Epithelial cell of esophagus (primary cell): ENCODE measurements around the gene CNTNAP2.
A peak's percentile ranks its signal among the peaks of the same experiment; 100 is the strongest.

Experiments used
- DNase-seq: peaks from one replicate; pipeline ENCODE4 v3.0.0; 2010; ENCODE audit warnings: low read depth
- H3K4me3 ChIP-seq: 2 replicates; pipeline ENCODE4 v1.5.1; 2011; ENCODE audit warnings: mild to moderate bottlenecking, low read length, control low read depth
- CTCF ChIP-seq: IDR thresholded peaks from 2 replicates; pipeline ENCODE4 v1.5.1; 2011; ENCODE audit warnings: low read depth, mild to moderate bottlenecking, low read length, control low read depth, inconsistent platforms; ENCODE audit not compliant: insufficient read depth; ENCODE audit errors: missing control alignments

Gene CNTNAP2

GRCh38 chr7:147478796-147479195 is 1362.2 kb downstream of the CNTNAP2 start:
- DNase-seq, result no peak
- H3K4me3 ChIP-seq, result no peak overlapping the region
- no peak for TF ChIP-seq CTCF

GRCh38 chr7:147483634-147484292 is 1367.2 kb downstream of the CNTNAP2 start:
- no peak overlapping the region for H3K4me3 ChIP-seq
- TF ChIP-seq CTCF, result no peak
- DNase-seq, result no peak

- DNase-seq, result no peak
- no peak for TF ChIP-seq CTCF
- H3K4me3 ChIP-seq, result no peak overlapping the region
Observed at GRCh38 chr7:147485660-147486210, 1369.1 kb downstream of the CNTNAP2 start.

- DNase-seq, result peak; percentile 60
- no peak for TF ChIP-seq CTCF
Observed at GRCh38 chr7:147492606-147493005, 1376.0 kb downstream of the CNTNAP2 start.

GRCh38 chr7:147496209-147496608 is 1379.6 kb downstream of the CNTNAP2 start:
- no peak for TF ChIP-seq CTCF
- peak; percentile 24 for DNase-seq
- H3K4me3 ChIP-seq, result no peak overlapping the region

More at GRCh38 chr7:147492606-147493005, 1376.0 kb downstream of the CNTNAP2 start:
- no peak overlapping the region for H3K4me3 ChIP-seq

- H3K4me3 ChIP-seq, result no peak overlapping the region
- TF ChIP-seq CTCF, result no peak
- DNase-seq, result no peak
Observed at GRCh38 chr7:147497246-147497645, 1380.6 kb downstream of the CNTNAP2 start.

- no peak for TF ChIP-seq CTCF
- no peak for DNase-seq
- no peak overlapping the region for H3K4me3 ChIP-seq
Observed at GRCh38 chr7:147498081-147498480, 1381.5 kb downstream of the CNTNAP2 start.
